HL-60/S4 treated with retinoic acid at 250 ng/mL for 4 days and 3 days (cell line): Measurements from ENCODE around the gene SLC44A4.
"Not testable (repeated sequence)": the region's sequence is repeated elsewhere in the genome, so short reads cannot be mapped to it uniquely, and the experiment has no call there.

ENCODE experiments used
- in situ Hi-C: fragments of 300-500 bp; cut with MboI; formaldehyde crosslinking; loops from 2 replicates; pipeline ENCODE4 v1.7.0; 2022; ENCODE audit warnings: low sequenced_read_pairs

Gene SLC44A4

GRCh38 chr6:31830886-31831335 lies 47.9 kb downstream of the SLC44A4 start:
- in situ Hi-C loops, result no loop called here

DNA sequence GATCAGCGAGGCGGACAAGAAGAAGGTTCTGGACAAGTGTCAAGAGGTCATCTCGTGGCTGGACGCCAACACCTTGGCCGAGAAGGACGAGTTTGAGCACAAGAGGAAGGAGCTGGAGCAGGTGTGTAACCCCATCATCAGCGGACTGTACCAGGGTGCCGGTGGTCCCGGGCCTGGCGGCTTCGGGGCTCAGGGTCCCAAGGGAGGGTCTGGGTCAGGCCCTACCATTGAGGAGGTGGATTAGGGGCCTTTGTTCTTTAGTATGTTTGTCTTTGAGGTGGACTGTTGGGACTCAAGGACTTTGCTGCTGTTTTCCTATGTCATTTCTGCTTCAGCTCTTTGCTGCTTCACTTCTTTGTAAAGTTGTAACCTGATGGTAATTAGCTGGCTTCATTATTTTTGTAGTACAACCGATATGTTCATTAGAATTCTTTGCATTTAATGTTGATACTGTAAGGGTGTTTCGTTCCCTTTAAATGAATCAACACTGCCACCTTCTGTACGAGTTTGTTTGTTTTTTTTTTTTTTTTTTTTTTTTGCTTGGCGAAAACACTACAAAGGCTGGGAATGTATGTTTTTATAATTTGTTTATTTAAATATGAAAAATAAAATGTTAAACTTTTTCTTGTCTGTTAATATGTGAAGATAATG lies 49.0 kb downstream of the SLC44A4 start:
- in situ Hi-C loops, result no loop called here

DNA sequence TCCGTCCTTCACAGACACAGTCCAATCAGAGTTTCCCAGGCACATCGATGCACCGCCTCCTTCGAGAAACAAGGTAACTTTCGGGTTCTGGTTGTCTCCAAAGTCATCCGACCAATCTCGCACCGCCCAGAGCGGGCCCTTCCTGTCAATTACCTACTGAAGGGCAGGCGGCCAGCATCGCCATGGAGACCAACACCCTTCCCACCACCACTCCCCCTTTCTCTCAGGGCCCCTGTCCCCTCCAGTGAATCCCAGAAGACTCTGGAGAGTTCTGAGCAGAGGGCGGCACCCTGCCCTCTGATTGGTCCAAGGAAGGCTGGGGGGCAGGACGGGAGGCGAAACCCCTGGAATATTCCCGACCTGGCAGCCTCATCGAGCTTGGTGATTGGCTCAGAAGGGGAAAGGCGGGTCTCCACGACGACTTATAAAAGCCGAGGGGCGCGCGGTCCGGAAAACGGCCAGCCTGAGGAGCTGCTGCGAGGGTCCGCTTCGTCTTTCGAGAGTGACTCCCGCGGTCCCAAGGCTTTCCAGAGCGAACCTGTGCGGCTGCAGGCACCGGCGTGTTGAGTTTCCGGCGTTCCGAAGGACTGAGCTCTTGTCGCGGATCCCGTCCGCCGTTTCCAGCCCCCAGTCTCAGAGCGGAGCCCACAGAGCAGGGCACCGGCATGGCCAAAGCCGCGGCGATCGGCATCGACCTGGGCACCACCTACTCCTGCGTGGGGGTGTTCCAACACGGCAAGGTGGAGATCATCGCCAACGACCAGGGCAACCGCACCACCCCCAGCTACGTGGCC lies 51.3 kb downstream of the SLC44A4 start, which contains the start of gene HSPA1B:
Gene HSPA1B, plus strand, starts transcription at position 453 of the 794 bp plus-strand sequence. Its CDS starts 213 bp downstream, at position 666.
- in situ Hi-C loops, result no loop called here

GRCh38 chr6:31826793-31827285 lies 52.0 kb downstream of the SLC44A4 start:
- in situ Hi-C loops, result no loop called here

DNA sequence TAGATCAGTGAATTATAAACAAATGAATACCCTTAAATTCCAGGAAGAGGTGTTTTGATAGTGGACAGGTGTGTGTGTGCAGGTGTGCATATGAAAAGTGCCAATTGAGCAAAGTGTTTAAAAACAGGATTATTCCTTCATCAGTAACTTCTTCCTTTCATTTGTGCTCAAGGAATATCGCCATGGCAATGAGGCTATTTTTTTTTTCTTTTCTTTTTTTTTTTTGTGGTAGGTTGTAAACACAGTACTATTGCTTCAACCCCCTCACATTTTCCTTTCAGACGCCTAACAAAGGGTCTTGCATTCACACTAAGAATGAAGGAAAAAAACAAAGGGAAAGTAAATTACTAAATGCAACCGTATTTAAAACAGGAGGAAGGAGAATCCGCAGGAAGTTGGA lies 53.2 kb downstream of the SLC44A4 start:
- in situ Hi-C loops, result no loop called here

GRCh38 chr6:31823592-31824196 lies 55.1 kb downstream of the SLC44A4 start:
- in situ Hi-C loops, result not testable (repeated sequence)

DNA sequence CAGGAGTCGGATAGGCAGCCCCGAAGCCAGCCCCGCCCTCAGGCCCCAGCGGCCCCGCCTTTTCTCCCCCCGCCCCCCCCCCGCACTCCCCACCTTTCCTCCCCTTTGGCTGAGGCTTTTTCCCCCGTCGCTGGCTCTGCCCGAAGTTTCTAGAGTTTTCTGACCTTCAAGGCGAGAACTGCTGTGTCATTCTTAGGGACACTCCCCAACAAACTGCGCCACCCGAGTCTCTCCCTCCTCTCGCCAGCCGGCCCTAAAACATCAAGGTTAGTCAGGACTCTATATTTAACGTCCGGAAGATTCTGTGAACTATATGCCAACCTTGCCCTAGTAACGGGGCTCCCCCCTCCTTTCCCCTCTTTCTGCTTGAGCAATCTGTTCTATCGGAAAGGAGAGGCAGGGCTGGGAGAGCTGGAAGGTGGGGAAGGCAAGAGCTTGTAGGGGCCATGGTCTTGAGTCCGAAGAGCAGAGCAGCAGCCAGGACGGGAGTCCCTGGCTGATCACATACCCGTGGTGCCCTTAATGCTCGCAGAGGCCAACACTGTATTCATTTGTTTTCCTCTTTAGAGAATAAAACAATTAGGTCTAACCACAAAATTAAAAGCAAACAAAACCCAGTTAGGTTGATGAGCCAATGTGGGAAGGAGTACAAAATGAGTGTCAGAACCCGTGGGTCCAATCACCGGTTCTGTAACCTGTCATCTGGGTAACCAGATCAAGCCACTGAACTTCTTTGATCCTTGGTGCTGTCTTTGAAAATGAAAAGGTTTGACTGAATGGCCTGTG lies 56.6 kb downstream of the SLC44A4 start:
- in situ Hi-C loops, result no loop called here

GRCh38 chr6:31821301-31822035 lies 57.3 kb downstream of the SLC44A4 start:
- in situ Hi-C loops, result no loop called here

GRCh38 chr6:31820399-31820798 lies 58.4 kb downstream of the SLC44A4 start:
- in situ Hi-C loops, result not testable (repeated sequence)

GRCh38 chr6:31819871-31820299 lies 58.9 kb downstream of the SLC44A4 start:
- in situ Hi-C loops, result no loop called here

- in situ Hi-C loops, result not testable (repeated sequence)
Observed at GRCh38 chr6:31817929-31818511, 60.8 kb downstream of the SLC44A4 start.

- in situ Hi-C loops, result not testable (repeated sequence)
Observed at GRCh38 chr6:31817133-31817928, 61.5 kb downstream of the SLC44A4 start.

GRCh38 chr6:31815025-31815838 lies 63.6 kb downstream of the SLC44A4 start, which contains the start of the genes HSPA1A and HSPA1L:
Gene HSPA1A (plus strand): TSS chr6:31815543. CDS start chr6:31815757, 214 bp downstream.
Gene HSPA1L (minus strand): TSS chr6:31815283. CDS start chr6:31811972, 3,311 bp downstream.
- in situ Hi-C loops, result no loop called here

- in situ Hi-C loops, result no loop called here
Observed at GRCh38 chr6:31814677-31815024, 64.1 kb downstream of the SLC44A4 start.

DNA sequence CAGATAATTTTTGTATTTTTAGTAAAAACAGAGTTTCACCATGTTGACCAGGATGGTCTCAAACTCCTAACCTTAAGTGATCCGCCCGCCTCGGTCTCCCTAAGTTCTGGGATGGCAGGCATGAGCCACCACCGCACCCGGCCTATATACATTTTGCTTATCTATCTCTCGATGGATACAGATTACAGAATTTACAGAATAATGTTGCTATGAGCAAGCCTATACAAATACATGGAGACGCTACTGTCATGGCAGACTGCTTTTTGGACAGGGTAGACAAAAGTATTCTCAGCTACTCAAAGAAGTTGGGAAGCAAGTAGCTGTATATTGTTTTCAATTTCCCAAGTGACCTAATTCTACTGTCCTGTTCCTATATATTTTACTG lies 65.3 kb downstream of the SLC44A4 start:
- in situ Hi-C loops, result no loop called here
